Fibroblast of the aortic adventitia (primary cell): ENCODE measurements around the gene WNT9A. TPM values are rescaled to one million over a fixed set of nuclear protein-coding genes. Genes with fewer than 3 reads are reported as not detected.
A peak's percentile ranks its signal among the peaks of the same experiment; 100 is the strongest.

Experiments used
- DNase-seq: peaks from one replicate; pipeline ENCODE4 v3.0.0-alpha.2; 2010; ENCODE audit warnings: low read depth
- H3K4me3 ChIP-seq: 2 replicates; pipeline ENCODE4 v1.5.1; 2011; ENCODE audit warnings: low read depth, mild to moderate bottlenecking, control low read depth, low read length, moderate library complexity
- CTCF ChIP-seq: IDR thresholded peaks from 2 replicates; pipeline ENCODE4 v1.5.1; 2011; ENCODE audit warnings: mild to moderate bottlenecking, low read length, control low read depth, inconsistent platforms; ENCODE audit not compliant: insufficient read depth
- total RNA-seq: library from RNA; depleted of rRNA; stranded (reverse); fragments of >200 nt; gene quantifications from 2 replicates; pipeline ENCODE4 v1.2.3, GENCODE V29; 2012; ENCODE audit warnings: low replicate concordance

WNT9A gene
- total RNA-seq, 1 donor: 0.99 TPM

GRCh38 chr1:227886503-227886961 lies 61.2 kb downstream of the WNT9A start:
- no peak for DNase-seq
- no peak overlapping the region for H3K4me3 ChIP-seq
- no peak for TF ChIP-seq CTCF

- peak; percentile 56 for DNase-seq
- H3K4me3 ChIP-seq: no peak overlapping the region
- no peak for TF ChIP-seq CTCF
Observed at GRCh38 chr1:227885648-227886502, 61.9 kb downstream of the WNT9A start.

GRCh38 chr1:227885135-227885647 lies 62.5 kb downstream of the WNT9A start:
- TF ChIP-seq CTCF: no peak
- no peak overlapping the region for H3K4me3 ChIP-seq
- no peak for DNase-seq

DNA sequence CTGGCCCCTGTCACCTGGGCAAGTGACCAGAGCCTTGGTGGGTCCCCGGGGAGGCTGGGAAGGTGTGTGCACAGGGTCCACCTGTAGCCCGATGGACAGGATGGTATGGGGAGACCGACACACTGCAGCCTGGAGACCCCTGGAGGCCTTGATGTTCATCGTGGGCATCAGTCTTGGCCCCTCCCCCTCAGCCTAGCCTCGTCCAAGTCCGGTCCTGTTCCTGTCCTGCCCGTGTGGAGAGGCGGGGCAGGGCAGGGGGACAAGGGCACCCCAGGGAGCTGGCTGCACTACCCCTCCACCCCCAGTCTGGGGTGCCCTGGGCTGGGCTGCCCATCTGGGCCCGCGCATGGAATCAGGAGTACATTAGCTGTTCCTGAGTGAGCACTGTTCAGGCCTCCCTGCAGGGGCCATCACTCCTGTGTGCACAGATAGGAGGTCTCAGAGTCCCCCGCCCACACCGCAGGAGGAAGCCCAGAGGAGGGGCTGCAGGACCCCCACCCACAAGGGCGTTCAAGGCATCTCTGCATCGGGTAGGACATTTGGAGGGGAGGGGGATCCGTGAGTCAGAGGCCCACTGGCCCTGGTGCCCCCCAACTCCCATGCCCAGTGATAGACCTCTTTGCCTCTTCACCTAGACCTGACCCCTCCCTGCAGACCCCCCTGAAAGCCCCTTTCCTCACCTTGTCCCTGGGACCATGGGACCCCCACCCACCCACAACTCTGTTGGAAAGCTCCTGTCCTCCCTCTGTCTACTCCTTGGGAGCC lies 63.2 kb downstream of the WNT9A start:
- TF ChIP-seq CTCF: no peak
- H3K4me3 ChIP-seq: no peak overlapping the region
- no peak for DNase-seq

DNA sequence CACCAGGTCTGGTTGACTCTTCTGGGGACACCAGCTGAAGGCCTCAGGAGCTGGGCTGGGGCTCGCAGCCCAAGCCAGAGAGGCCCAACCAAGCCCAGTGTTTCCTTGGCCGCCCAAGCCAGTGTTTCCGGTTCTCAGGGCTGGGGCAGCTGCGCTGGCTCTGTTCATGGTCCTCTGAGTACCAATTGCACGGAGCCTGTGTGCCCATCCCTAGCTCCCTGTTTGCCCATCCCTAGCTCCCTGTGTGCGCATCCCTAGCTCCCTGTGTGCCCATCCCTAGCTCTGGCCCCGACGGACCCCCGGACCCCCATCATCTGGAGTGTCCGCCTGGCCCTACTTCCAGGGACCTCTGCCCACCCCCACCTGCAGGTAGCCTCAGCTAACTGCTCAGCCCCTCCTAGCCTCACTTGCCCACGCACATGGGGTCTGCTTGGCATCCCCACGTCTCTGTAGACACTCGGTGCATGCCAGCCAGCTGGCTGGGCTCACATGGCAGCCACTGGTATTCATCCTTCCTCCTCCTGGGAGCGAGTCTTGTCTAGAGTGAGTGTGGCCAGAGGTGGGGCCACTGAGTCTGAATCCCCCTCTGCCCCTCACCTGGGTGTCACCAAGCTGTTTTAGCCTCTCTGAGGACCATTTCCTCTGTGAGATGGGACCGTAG lies 64.0 kb downstream of the WNT9A start:
- DNase-seq: no peak
- TF ChIP-seq CTCF: no peak

DNA sequence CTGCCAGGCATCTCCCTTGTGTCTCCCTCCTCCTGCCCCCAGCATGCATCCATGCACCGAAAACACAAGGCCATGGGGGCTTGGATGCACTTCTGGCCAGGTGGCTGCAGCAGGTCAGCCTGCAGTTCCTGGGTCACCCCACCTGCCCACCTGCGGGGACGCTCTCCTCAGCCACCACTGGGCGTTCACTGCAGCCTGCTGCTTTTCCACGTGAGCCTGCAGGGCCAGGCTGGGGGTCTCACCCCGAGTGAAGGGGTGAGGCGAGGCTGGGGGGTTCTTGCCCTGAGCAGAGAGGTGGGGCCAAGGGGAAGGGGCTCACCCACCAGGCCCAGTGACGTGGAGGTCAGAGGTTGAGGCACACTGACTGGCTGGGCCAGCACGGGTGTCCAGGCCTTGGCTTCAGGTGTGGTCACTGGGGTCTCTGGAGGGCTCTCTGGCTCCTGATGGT lies 64.6 kb downstream of the WNT9A start:
- DNase-seq: no peak
- H3K4me3 ChIP-seq: no peak overlapping the region
- no peak for TF ChIP-seq CTCF

More for the DNA sequence above, 64.0 kb downstream of the WNT9A start:
- H3K4me3 ChIP-seq: no peak overlapping the region
